Psoas muscle (tissue), 8 donors: ENCODE measurements around the gene SEZ6L2. TPM values are rescaled to one million over a fixed set of nuclear protein-coding genes. Genes with fewer than 3 reads are reported as not detected.
"Not testable (repeated sequence)": the region's sequence is repeated elsewhere in the genome, so short reads cannot be mapped to it uniquely, and the experiment has no call there.

Experiments
- ATAC-seq, 4 donors: fragments of 200-7000 bp; cut with Tn5 transposase; one replicate each; pipeline ENCODE4 v1.9.1; 2020; ENCODE audit warnings: moderate library complexity in 3 of 4, mild to moderate bottlenecking in 2 of 4
- DNase-seq, 2 donors: peaks; one replicate each; pipeline ENCODE4 v3.0.0-alpha.2; 2020
- H3K27ac ChIP-seq: fragments of 200-600 bp; one replicate; pipeline ENCODE4 v1.8.0; 2022
- H3K27me3 ChIP-seq, 3 donors: fragments of 200-600 bp in 1 of 3; one replicate each; pipeline versions ENCODE4 v1.6.1 to v1.8.0; 2013 to 2022; ENCODE audit warnings: low read length in 2 of 3, mild to moderate bottlenecking in 2 of 3, moderate library complexity in 1 of 3; ENCODE audit not compliant: insufficient read depth in 3 of 3
- H3K36me3 ChIP-seq, 2 donors: fragments of 200-600 bp in 1 of 2; one replicate each; pipeline versions ENCODE4 v1.6.1 to v1.8.0; 2013 to 2022; ENCODE audit warnings: low read depth in 1 of 2, mild to moderate bottlenecking in 1 of 2, moderate library complexity in 1 of 2; ENCODE audit not compliant: insufficient read depth in 1 of 2
- H3K4me1 ChIP-seq: fragments of 200-600 bp; one replicate; pipeline ENCODE4 v1.8.0; 2022
- H3K4me3 ChIP-seq: fragments of 200-600 bp; one replicate; pipeline ENCODE4 v1.8.0; 2022; ENCODE audit warnings: mild to moderate bottlenecking
- H3K9me3 ChIP-seq: fragments of 200-600 bp; one replicate; pipeline ENCODE4 v1.8.0; 2022
- CTCF ChIP-seq: fragments of 200-600 bp; IDR thresholded peaks from one replicate; pipeline ENCODE4 v1.8.0; 2022; ENCODE audit warnings: antibody characterized with exemption
- WGBS, 3 donors: extraction: QIAGEN DNeasy Blood & Tissue Kit; methylation state at CpG; one replicate each; pipeline versions ENCODE4 v1.1.6 to v1.1.7; 2013; 5-methylcytosine and 5-hydroxymethylcytosine counted together
- intact Hi-C, 2 donors: fragments of 100-400 bp; cut with DNase I; formaldehyde crosslinking; loops; one replicate each; pipeline versions ENCODE4 v1.11.0 to v1.14.2; 2022
- polyA plus RNA-seq, 3 donors: library from polyadenylated mRNA; stranded (reverse); fragments of 200-250 nt; gene quantifications; one replicate each; pipeline ENCODE4 v1.2.3, GENCODE V29; 2013
- total RNA-seq, 4 donors: library from RNA; stranded (reverse); fragmentation: NEBNext Ultra II Directional in 2 of 4; extraction: Animal tissue kit (Norgen Biotek cat#: 25700) in 2 of 4; gene quantifications; one replicate each; pipeline versions ENCODE4 v1.2.1 to v1.2.4, GENCODE V29; 2021 to 2023
- donor health status: healthy with polysubstance abuse.
- donor health status: DM: no; HTN: no; CAD: no; lungs with moderate emphysema.
- donor health status: Bipolar disorder and iron deficiency.
- donor health status: healthy.
- donor health status: DM: yes; HTN: yes; CAD: no.
- donor health status: DM: no; HTN: no; CAD: no.
- donor health status: DM: no; HTN: no; CAD: no.
- donor health status: DM: yes; HTN: yes; CAD: no.

Gene SEZ6L2
- total and polyA plus RNA-seq, 7 donors = 0.05 to 0.86 (median 0.23) TPM

GRCh38 chr16:29910819-29911675, 11.7 kb upstream of the SEZ6L2 start:
- peaks cover 0 to 15% of the 10 kb centered on the region in 2 donors for H3K36me3 ChIP-seq
- no peak overlapping the region for H3K4me3 ChIP-seq
- no peak for DNase-seq
- H3K4me1 ChIP-seq = no peaks in the 10 kb centered on the region
- 79 to 86% (median 79%) methylated on average over 20 of the region's 20 CpGs for WGBS, 3 donors
- H3K27me3 ChIP-seq = no peaks in the 10 kb centered on the region
- intact Hi-C loops = no loop called here
- no peak for TF ChIP-seq CTCF
- no peak overlapping the region for H3K27ac ChIP-seq
- ATAC-seq = peak in 2 of 4 donors; percentile 17
- no peaks in the 10 kb centered on the region for H3K9me3 ChIP-seq

GRCh38 chr16:29909851-29910250, 10.5 kb upstream of the SEZ6L2 start:
- intact Hi-C loops, ATAC-seq: not testable (repeated sequence)

GRCh38 chr16:29909391-29909790, 10.0 kb upstream of the SEZ6L2 start:
- WGBS, 3 donors = 65 to 77% (median 75%) methylated on average over 2 of the region's 2 CpGs
- ATAC-seq = no peak
- intact Hi-C loops = no loop called here
- H3K27ac ChIP-seq = no peak overlapping the region
- no peaks in the 10 kb centered on the region for H3K4me1 ChIP-seq
- H3K27me3 ChIP-seq = no peaks in the 10 kb centered on the region
- H3K9me3 ChIP-seq = no peaks in the 10 kb centered on the region
- H3K36me3 ChIP-seq = peaks cover 0 to 8% of the 10 kb centered on the region in 2 donors
- no peak for TF ChIP-seq CTCF
- no peak overlapping the region for H3K4me3 ChIP-seq
- DNase-seq = no peak

More at GRCh38 chr16:29909851-29910250, 10.5 kb upstream of the SEZ6L2 start:
- not testable (repeated sequence) for H3K36me3 ChIP-seq, H3K27ac ChIP-seq, H3K4me1 ChIP-seq, H3K9me3 ChIP-seq, DNase-seq, H3K27me3 ChIP-seq, H3K4me3 ChIP-seq
- WGBS, 3 donors = 82 to 94% (median 86%) methylated on average over 6 of the region's 6 CpGs

- DNase-seq (no peak), ATAC-seq (no peak)
- 80 to 83% (median 81%) methylated on average over 2 of the region's 2 CpGs for WGBS, 3 donors
- Histone ChIP-seq H3K4me1 (no peaks in the 10 kb centered on the region), H3K9me3 (no peaks in the 10 kb centered on the region), H3K4me3 (no peak overlapping the region), H3K27me3 (no peaks in the 10 kb centered on the region), H3K36me3 (peaks cover 0 to 8% of the 10 kb centered on the region in 2 donors), H3K27ac (no peak overlapping the region)
- no peak for TF ChIP-seq CTCF
- intact Hi-C loops = no loop called here
Measured at GRCh38 chr16:29908719-29909220, 9.4 kb upstream of the SEZ6L2 start.

GRCh38 chr16:29907973-29908372, 8.6 kb upstream of the SEZ6L2 start:
- Histone ChIP-seq H3K36me3 (peaks cover 0 to 4% of the 10 kb centered on the region in 2 donors), H3K9me3 (no peaks in the 10 kb centered on the region), H3K4me3 (no peak overlapping the region), H3K27ac (no peak overlapping the region), H3K27me3 (no peaks in the 10 kb centered on the region), H3K4me1 (no peaks in the 10 kb centered on the region)
- TF ChIP-seq CTCF = no peak
- ATAC-seq (no peak), DNase-seq (no peak)
- 54 to 65% (median 63%) methylated on average over 2 of the region's 2 CpGs for WGBS, 3 donors
- intact Hi-C loops = no loop called here
